ENCODE results near the gene DUSP5.
A peak's percentile ranks its signal among the peaks of the same experiment; 100 is the strongest.

GRCh38 chr10:110502851-110503301 is 5.2 kb downstream of the DUSP5 start:
- TF ChIP-seq, protein P1, sequence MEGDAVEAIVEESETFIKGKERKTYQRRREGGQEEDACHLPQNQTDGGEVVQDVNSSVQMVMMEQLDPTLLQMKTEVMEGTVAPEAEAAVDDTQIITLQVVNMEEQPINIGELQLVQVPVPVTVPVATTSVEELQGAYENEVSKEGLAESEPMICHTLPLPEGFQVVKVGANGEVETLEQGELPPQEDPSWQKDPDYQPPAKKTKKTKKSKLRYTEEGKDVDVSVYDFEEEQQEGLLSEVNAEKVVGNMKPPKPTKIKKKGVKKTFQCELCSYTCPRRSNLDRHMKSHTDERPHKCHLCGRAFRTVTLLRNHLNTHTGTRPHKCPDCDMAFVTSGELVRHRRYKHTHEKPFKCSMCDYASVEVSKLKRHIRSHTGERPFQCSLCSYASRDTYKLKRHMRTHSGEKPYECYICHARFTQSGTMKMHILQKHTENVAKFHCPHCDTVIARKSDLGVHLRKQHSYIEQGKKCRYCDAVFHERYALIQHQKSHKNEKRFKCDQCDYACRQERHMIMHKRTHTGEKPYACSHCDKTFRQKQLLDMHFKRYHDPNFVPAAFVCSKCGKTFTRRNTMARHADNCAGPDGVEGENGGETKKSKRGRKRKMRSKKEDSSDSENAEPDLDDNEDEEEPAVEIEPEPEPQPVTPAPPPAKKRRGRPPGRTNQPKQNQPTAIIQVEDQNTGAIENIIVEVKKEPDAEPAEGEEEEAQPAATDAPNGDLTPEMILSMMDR (IDR thresholded peaks at IDR 0.05) = no peak
- TF ChIP-seq POLR2A (IDR thresholded peaks at IDR 0.05; ENCODE audit: low read depth) (no peak), EP300 (IDR thresholded peaks at IDR 0.05) (no peak), POLR2AphosphoS5 (IDR thresholded peaks at IDR 0.05) (peak; percentile 48 to 68)
